Effector CD4-positive, alpha-beta T cell (primary cell): ENCODE data around the gene TRIM5.
A peak's percentile ranks its signal among the peaks of the same experiment; 100 is the strongest.
"Not testable (repeated sequence)": the region's sequence is repeated elsewhere in the genome, so short reads cannot be mapped to it uniquely, and the experiment has no call there.

Source experiments
- DNase-seq: peaks from one replicate; pipeline ENCODE4 v3.0.0-alpha.2; 2020
- total RNA-seq: gene quantifications from one replicate; lab custom pipeline; 2026; lab: John Stamatoyannopoulos, UW

Gene TRIM5, protein sequence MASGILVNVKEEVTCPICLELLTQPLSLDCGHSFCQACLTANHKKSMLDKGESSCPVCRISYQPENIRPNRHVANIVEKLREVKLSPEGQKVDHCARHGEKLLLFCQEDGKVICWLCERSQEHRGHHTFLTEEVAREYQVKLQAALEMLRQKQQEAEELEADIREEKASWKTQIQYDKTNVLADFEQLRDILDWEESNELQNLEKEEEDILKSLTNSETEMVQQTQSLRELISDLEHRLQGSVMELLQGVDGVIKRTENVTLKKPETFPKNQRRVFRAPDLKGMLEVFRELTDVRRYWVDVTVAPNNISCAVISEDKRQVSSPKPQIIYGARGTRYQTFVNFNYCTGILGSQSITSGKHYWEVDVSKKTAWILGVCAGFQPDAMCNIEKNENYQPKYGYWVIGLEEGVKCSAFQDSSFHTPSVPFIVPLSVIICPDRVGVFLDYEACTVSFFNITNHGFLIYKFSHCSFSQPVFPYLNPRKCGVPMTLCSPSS
- total RNA-seq = 6.8 reads per million, percentile 25 among the genes with 10 or more reads in this experiment

DNA sequence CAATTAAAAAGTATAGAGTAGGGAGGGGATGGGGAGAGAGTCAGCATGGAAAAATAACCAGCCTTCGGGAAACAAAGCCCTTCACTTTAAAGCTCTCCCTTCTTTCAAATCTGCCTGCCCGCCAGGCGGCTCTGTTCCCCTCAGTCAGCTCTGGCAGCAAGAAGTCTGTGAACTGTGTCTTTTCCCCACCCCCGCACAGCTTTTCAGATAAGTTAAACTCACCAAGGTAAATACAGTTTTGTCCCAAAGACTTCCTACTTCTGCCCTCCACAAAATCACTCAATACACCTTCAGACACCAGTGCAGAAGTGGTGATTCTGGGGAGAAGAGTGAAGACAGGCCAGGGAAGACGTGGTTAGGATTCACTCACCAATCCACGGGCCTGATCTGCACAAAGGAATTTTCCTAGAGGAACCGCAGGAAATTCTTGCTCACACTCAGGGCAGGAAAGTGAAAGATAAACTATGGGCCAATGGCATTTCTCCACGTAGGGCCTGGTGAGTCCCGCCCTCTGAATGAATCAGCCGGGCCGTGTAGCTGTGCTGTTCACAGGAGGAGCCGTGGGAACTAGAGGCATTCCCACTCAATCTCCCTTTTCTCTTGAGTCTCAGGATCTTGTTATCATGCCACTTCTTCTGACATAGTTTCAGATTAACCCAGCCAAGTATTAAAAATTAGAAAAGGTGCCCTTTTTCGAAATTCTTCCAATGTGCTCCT lies at the start of gene TRIM5:
TSS of gene TRIM5 (minus strand) at position 429 of the 717 bp plus-strand sequence. CDS start 4,897 bp downstream, outside the sequence.
- peak; percentile 70 for DNase-seq

- no peak for DNase-seq
These were observed 42.8 kb upstream of the TRIM5 start for GRCh38 chr11:5727691-5728090.

GRCh38 chr11:5726351-5726750 lies 41.5 kb upstream of the TRIM5 start:
- no peak for DNase-seq

DNA sequence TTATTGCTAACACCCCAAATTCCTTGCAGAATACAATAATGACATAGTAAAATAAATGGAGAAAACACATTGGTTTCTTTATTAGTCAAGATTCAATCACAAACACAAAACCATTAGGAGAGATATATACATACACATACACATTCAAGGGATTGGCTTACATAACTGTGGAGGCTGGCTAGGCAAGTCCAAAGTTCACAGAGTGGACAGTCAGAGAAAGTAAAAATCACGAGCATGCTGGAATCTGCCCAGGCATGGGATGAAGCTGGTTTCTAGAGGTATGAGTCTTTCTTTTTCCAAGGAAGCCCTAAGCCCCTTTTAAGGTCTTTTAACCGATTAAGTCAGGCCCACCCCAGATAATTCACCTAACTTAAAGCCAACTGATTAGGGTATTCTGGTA lies 37.7 kb upstream of the TRIM5 start:
- DNase-seq = no peak

DNA sequence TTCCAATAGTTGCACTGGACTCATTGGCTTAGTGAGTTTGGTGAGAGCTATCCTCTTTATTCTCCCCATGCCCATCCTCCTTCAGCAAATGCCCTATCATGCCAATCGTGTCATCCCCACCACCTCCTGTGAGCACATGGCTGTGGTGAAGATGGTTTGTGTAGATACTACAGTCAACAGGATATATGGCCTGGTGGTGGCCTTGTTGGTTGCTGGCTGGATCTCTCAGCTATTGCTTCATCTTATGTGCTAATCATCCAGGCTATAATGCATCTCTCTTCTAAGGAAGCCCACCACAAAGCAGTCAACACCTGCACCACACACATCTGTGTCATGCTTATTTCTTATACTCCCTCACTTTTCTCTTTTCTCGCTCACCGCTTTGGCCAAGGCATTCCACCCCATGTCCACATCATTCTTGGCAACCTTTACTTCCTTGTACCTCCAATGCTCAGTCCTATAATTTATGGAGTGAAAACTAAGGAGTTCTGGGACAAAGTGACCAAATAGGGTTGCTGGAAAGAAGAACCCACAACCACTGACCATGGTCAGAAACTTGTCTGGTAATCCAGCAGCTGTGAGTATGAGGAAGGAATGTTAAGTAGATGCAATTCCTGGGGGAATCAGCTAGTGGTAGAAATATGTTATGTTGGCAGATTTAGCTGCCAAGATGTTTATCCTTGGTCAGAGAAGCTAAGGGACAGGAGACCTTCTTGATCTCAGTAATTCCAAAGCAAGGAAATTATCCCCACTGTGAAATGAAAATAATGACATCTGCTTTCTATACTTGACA lies 35.0 kb upstream of the TRIM5 start:
- DNase-seq = no peak

DNA sequence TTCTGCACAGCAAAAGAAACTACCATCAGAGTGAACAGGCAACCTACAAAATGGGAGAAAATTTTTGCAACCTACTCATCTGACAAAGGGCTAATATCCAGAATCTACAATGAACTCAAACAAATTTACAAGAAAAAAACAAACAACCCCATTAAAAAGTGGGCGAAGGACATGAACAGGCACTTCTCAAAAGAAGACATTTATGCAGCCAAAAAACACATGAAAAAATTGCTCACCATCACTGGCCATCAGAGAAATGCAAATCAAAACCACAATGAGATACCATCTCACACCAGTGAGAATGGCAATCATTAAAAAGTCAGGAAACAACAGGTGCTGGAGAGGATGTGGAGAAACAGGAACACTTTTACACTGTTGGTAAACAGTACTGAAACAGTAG lies 31.6 kb upstream of the TRIM5 start:
- not testable (repeated sequence) for DNase-seq

GRCh38 chr11:5713695-5714094 lies 28.8 kb upstream of the TRIM5 start:
- no peak for DNase-seq

- DNase-seq = no peak
These were observed 27.6 kb upstream of the TRIM5 start for GRCh38 chr11:5712507-5712906.

- no peak for DNase-seq
These were observed 20.8 kb upstream of the TRIM5 start for GRCh38 chr11:5705688-5706087.

GRCh38 chr11:5703741-5704536 lies 19.1 kb upstream of the TRIM5 start:
- no peak for DNase-seq

- no peak for DNase-seq
These were observed 16.2 kb upstream of the TRIM5 start for GRCh38 chr11:5701055-5701577.

DNA sequence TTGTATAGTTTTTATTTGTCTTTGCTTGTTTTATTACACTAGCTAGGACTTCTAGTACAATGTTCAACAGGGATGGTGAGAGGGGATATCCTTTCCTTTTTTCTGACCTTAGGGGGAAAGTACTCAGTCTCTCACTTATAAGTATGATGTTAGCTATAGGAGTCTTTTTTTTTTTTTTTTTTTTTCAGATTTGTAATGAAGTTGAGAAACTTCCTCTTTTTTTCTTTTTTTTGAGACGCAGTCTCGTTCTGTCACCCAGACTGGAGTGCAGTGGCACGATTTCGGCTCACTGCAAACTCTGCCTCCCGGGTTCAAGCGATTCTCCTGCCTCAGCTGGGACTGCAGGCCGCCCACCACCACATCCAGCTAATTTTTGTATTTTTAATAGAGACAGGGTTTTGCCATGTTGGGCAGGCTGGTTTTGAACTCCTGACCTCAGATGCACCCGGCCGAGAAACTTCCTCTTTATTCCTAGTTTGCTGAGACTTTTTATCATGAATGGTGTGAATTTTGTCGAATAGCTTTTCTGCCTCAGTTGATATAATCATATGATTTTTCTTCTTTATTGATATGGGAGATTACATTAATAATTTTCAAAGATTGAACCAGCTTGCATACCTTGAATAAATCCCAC lies 15.7 kb upstream of the TRIM5 start:
- DNase-seq = no peak

DNA sequence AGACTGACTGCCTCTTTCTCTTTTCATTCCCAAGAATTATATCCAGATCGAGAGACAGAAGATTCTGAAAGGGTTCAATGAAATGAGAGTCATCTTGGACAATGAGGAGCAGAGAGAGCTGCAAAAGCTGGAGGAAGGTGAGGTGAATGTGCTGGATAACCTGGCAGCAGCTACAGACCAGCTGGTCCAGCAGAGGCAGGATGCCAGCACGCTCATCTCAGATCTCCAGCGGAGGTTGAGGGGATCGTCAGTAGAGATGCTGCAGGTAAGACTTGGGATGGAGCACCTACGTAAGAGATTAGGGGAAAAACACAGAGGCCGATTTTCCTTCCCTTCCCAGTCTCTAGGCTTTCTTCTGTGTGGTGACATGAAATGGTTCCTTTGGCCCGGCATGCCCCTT lies 13.4 kb upstream of the TRIM5 start:
- no peak for DNase-seq

- DNase-seq = no peak
These were observed 11.3 kb upstream of the TRIM5 start for GRCh38 chr11:5696210-5696609.

GRCh38 chr11:5695580-5695979 lies 10.7 kb upstream of the TRIM5 start:
- no peak for DNase-seq

GRCh38 chr11:5694642-5695041 lies 9.8 kb upstream of the TRIM5 start:
- DNase-seq = no peak

- no peak for DNase-seq
These were observed 7.1 kb upstream of the TRIM5 start for GRCh38 chr11:5691964-5692361.

- DNase-seq = not testable (repeated sequence)
These were observed 6.5 kb upstream of the TRIM5 start for GRCh38 chr11:5691238-5691963.

DNA sequence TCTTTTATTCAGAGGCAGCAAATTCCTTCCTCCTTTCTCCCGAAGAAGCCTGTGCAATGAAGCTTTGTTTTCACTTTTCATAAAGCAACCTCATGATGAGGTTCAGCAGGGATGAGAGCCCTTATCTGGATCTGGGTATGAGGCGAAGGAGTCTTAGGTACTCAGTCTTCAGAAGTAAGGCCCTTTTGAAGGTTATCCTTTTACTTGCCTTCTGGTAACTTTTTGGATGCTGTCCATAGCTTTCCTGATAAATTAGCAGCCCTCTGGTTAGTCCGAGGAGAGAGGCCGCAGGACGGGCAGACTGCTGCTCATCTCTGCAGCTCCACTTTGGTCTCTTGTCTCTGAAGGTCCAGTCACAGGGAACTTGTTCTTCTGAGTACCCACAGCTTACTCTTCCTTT lies 5.9 kb upstream of the TRIM5 start:
- DNase-seq = no peak

DNA sequence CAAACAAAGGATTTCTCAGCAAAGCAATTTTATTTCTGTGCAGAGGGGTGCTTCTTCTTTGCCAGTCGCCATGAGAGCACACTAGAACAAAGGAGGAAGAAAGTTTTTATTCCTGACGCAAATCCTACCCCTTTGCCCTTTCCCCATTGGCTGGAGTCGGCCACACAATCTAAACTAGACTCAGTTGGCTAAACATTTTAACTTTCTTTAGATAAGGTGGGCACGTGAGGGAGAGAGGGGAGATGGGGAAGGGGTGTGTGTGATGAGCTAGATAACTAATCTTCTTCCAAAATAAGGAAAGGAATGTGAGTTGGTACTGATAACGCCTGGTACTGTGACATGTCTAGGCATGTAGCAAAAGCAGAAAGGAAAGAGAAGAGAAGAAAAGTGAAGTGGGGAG lies 5.3 kb upstream of the TRIM5 start:
- DNase-seq = no peak

- DNase-seq = peak; percentile 16
These were observed 4.7 kb upstream of the TRIM5 start, which contains the start of gene TRIM22 for GRCh38 chr11:5689551-5689983. TRIM22 (plus strand) TSS chr11:5689790; CDS start chr11:5696233, 6,443 bp downstream.
